H9 (cell line): Measurements from ENCODE around the gene PFKL. TPM values are rescaled to one million over a fixed set of nuclear protein-coding genes. Genes with fewer than 3 reads are reported as not detected.

Source experiments
- DNase-seq: peaks from one replicate; pipeline ENCODE4 v3.0.0-alpha.2; 2017
- H2AFZ ChIP-seq: one replicate; pipeline ENCODE4 v1.6.1; 2013; ENCODE audit warnings: mild to moderate bottlenecking, low read length, control low read depth, moderate library complexity
- H2AK5ac ChIP-seq: 2 replicates; pipeline ENCODE4 v1.6.1; 2013; ENCODE audit warnings: low read length, control low read depth, mixed read lengths; ENCODE audit not compliant: insufficient read length
- H2BK120ac ChIP-seq: one replicate; pipeline ENCODE4 v1.6.1; 2013; ENCODE audit warnings: low read depth, mild to moderate bottlenecking, low read length, control low read depth, inconsistent platforms; ENCODE audit not compliant: poor library complexity, severe bottlenecking
- H2BK12ac ChIP-seq: 2 replicates; pipeline ENCODE4 v1.6.1; 2013; ENCODE audit warnings: low read length, control low read depth, mixed read lengths, low read depth; ENCODE audit not compliant: insufficient read length
- H2BK15ac ChIP-seq: 2 replicates; pipeline ENCODE4 v1.6.1; 2013; ENCODE audit warnings: low read depth, low read length, control low read depth
- H2BK20ac ChIP-seq: one replicate; pipeline ENCODE4 v1.6.1; 2013; ENCODE audit warnings: low read depth, mild to moderate bottlenecking, low read length, control low read depth, inconsistent platforms; ENCODE audit not compliant: poor library complexity, severe bottlenecking
- H2BK5ac ChIP-seq: 2 replicates; pipeline ENCODE4 v1.6.1; 2013; ENCODE audit warnings: low read length, control low read depth, mixed read lengths; ENCODE audit not compliant: insufficient read length
- H3K14ac ChIP-seq: 2 replicates; pipeline ENCODE4 v1.6.1; 2013; ENCODE audit warnings: low read length, control low read depth; ENCODE audit not compliant: insufficient read depth
- H3K18ac ChIP-seq: 2 replicates; pipeline ENCODE4 v1.6.1; 2013; ENCODE audit warnings: low read depth, mild to moderate bottlenecking, mixed read lengths, low read length, control low read depth; ENCODE audit not compliant: insufficient read length
- H3K23ac ChIP-seq: 2 replicates; pipeline ENCODE4 v1.6.1; 2013; ENCODE audit warnings: low read length, control low read depth, mixed read lengths, low read depth; ENCODE audit not compliant: insufficient read length
- H3K23me2 ChIP-seq: 2 replicates; pipeline ENCODE4 v1.6.1; 2013; ENCODE audit warnings: low read depth, mild to moderate bottlenecking, mixed read lengths, low read length, control low read depth; ENCODE audit not compliant: insufficient read length, poor library complexity, severe bottlenecking
- H3K27ac ChIP-seq: 2 replicates; pipeline ENCODE4 v1.5.1; 2013; ENCODE audit warnings: low read length, control low read depth, mixed read lengths, low read depth; ENCODE audit not compliant: insufficient read length
- H3K27me3 ChIP-seq: 2 replicates; pipeline ENCODE4 v1.6.1; 2013; ENCODE audit warnings: low read length, control low read depth, inconsistent platforms; ENCODE audit not compliant: insufficient read depth
- H3K4ac ChIP-seq: 2 replicates; pipeline ENCODE4 v1.6.1; 2013; ENCODE audit warnings: low read depth, mild to moderate bottlenecking, control low read depth, inconsistent platforms, low read length, moderate library complexity
- H3K4me1 ChIP-seq: 2 replicates; pipeline ENCODE4 v1.6.1; 2013; ENCODE audit warnings: low read length, control low read depth, inconsistent platforms; ENCODE audit not compliant: insufficient read depth
- H3K4me2 ChIP-seq: 2 replicates; pipeline ENCODE4 v1.6.1; 2013; ENCODE audit warnings: low read length, control low read depth, mixed read lengths; ENCODE audit not compliant: insufficient read length, insufficient read depth
- H3K56ac ChIP-seq: 2 replicates; pipeline ENCODE4 v1.6.1; 2013; ENCODE audit warnings: low read depth, mild to moderate bottlenecking, mixed read lengths, low read length, control low read depth; ENCODE audit not compliant: insufficient read length
- H3K79me1 ChIP-seq: 2 replicates; pipeline ENCODE4 v1.6.1; 2013; ENCODE audit warnings: low read depth, mild to moderate bottlenecking, moderate library complexity, low read length, control low read depth, inconsistent platforms; ENCODE audit not compliant: insufficient read depth, poor library complexity, severe bottlenecking
- H3K79me2 ChIP-seq: 2 replicates; pipeline ENCODE4 v1.6.1; 2013; ENCODE audit warnings: low read length, control low read depth, inconsistent platforms; ENCODE audit not compliant: insufficient read depth
- H3K9ac ChIP-seq: 2 replicates; pipeline ENCODE4 v1.6.1; 2013; ENCODE audit warnings: low read length, control low read depth, mixed read lengths; ENCODE audit not compliant: insufficient read length; ENCODE audit errors: extremely low read depth
- H3K9me3 ChIP-seq: one replicate; pipeline ENCODE4 v1.6.1; 2013; ENCODE audit warnings: low read depth, low read length, inconsistent platforms; ENCODE audit not compliant: control insufficient read depth
- H3T11ph ChIP-seq: one replicate; pipeline ENCODE4 v1.6.1; 2013; ENCODE audit warnings: mild to moderate bottlenecking, low read length, control low read depth, inconsistent platforms
- H4K20me1 ChIP-seq: one replicate; pipeline ENCODE4 v1.6.1; 2013; ENCODE audit not compliant: control insufficient read depth, insufficient read length, insufficient read depth
- H4K5ac ChIP-seq: 2 replicates; pipeline ENCODE4 v1.6.1; 2013; ENCODE audit warnings: low read depth, mild to moderate bottlenecking, mixed read lengths, low read length, control low read depth; ENCODE audit not compliant: insufficient read length
- H4K8ac ChIP-seq: replicated peaks from 2 replicates; pipeline ENCODE4 v1.6.1; 2013; ENCODE audit warnings: low read length, control low read depth, mixed read lengths, low read depth; ENCODE audit not compliant: insufficient read length
- H4K91ac ChIP-seq: 2 replicates; pipeline ENCODE4 v1.6.1; 2013; ENCODE audit warnings: low read depth, mild to moderate bottlenecking, moderate library complexity, mixed read lengths, low read length, control low read depth; ENCODE audit not compliant: insufficient read length
- H3K27ac Mint-ChIP-seq, 3 experiments: 2 replicates in 2 of 3; 3 replicates in 1 of 3; pipeline ENCODE4 v1.8.0; 2020 to 2021; ENCODE audit warnings: mixed read lengths in 3 of 3, mild to moderate bottlenecking in 1 of 3, moderate library complexity in 1 of 3
- H3K27me3 Mint-ChIP-seq: 2 replicates; pipeline ENCODE4 v1.8.0; 2021; ENCODE audit warnings: low read depth, mild to moderate bottlenecking, moderate library complexity, mixed read lengths
- H3K36me3 Mint-ChIP-seq, 3 experiments: 2 replicates in 2 of 3; 3 replicates in 1 of 3; pipeline ENCODE4 v1.8.0; 2020 to 2021; ENCODE audit warnings: low read depth in 3 of 3, mixed read lengths in 3 of 3; ENCODE audit not compliant: insufficient read depth in 1 of 3
- H3K4me1 Mint-ChIP-seq, 2 experiments: 2 replicates each; pipeline ENCODE4 v1.8.0; 2020; ENCODE audit warnings: mixed read lengths in 2 of 2
- H3K4me3 Mint-ChIP-seq, 2 experiments: 2 replicates in 1 of 2; 3 replicates in 1 of 2; pipeline ENCODE4 v1.8.0; 2020 to 2021; ENCODE audit warnings: mild to moderate bottlenecking in 2 of 2, mixed read lengths in 2 of 2, moderate library complexity in 1 of 2
- H3K9me3 Mint-ChIP-seq, 2 experiments: 2 replicates in 1 of 2; 3 replicates in 1 of 2; pipeline ENCODE4 v1.8.0; 2020; ENCODE audit warnings: mild to moderate bottlenecking in 2 of 2, mixed read lengths in 2 of 2, moderate library complexity in 1 of 2
- WGBS: extraction: QIAGEN DNeasy Blood & Tissue Kit; methylation state at CpG from one replicate; pipeline ENCODE4 v1.1.7; 2013; ENCODE audit warnings: missing lambda C conversion rate, low lambda C conversion rate, mixed read lengths; ENCODE audit not compliant: insufficient read length; ENCODE audit errors: extremely low coverage; 5-methylcytosine and 5-hydroxymethylcytosine counted together
- total RNA-seq: library from RNA; stranded (reverse); gene quantifications from 2 replicates; pipeline ENCODE4 v1.2.1, GENCODE V29; 2021
- TF ChIP-seq, protein P1 (sequence below): fragments of 200-600 bp; sonication (generic); conservative IDR thresholded peaks from 3 replicates; pipeline ENCODE4 v1.8.0; 2021; ENCODE audit warnings: antibody characterized with exemption, mild to moderate bottlenecking

The PFKL gene
- total RNA-seq, 1 experiment from 2014 or later = 107 TPM

- Histone ChIP-seq H2AFZ (no peak overlapping the region), H3K79me2 (no peaks in the 10 kb centered on the region), H4K20me1 (no peaks in the 10 kb centered on the region), H4K8ac (no peak overlapping the region), H3K27me3 (no peaks in the 10 kb centered on the region), H3K18ac (no peak overlapping the region), H3K23ac (no peak overlapping the region), H3K79me1 (no peaks in the 10 kb centered on the region), H2BK120ac (no peak overlapping the region), H4K91ac (no peak overlapping the region), H3K9ac (no peak overlapping the region), H2BK12ac (no peak overlapping the region), H2AK5ac (no peak overlapping the region), H3K4me2 (no peak overlapping the region), H3T11ph (no peak overlapping the region), H2BK15ac (no peak overlapping the region), H3K4ac (no peak overlapping the region), H3K4me1 (no peaks in the 10 kb centered on the region), H4K5ac (no peak overlapping the region), H3K56ac (no peak overlapping the region), H3K23me2 (no peaks in the 10 kb centered on the region), H3K14ac (no peak overlapping the region), H3K27ac (no peak overlapping the region), H2BK20ac (no peak overlapping the region), H2BK5ac (no peak overlapping the region), H3K9me3 (no peaks in the 10 kb centered on the region)
- Mint-ChIP-seq H3K4me1 (no peaks in the 10 kb centered on the region), H3K9me3 (no peaks in the 10 kb centered on the region), H3K27me3 (no peaks in the 10 kb centered on the region), H3K36me3 (peaks cover 3 to 20% (median 15%) of the 10 kb centered on the region in 3 experiments), H3K27ac (no peak overlapping the region), H3K4me3 (no peak overlapping the region)
- TF ChIP-seq, protein P1, sequence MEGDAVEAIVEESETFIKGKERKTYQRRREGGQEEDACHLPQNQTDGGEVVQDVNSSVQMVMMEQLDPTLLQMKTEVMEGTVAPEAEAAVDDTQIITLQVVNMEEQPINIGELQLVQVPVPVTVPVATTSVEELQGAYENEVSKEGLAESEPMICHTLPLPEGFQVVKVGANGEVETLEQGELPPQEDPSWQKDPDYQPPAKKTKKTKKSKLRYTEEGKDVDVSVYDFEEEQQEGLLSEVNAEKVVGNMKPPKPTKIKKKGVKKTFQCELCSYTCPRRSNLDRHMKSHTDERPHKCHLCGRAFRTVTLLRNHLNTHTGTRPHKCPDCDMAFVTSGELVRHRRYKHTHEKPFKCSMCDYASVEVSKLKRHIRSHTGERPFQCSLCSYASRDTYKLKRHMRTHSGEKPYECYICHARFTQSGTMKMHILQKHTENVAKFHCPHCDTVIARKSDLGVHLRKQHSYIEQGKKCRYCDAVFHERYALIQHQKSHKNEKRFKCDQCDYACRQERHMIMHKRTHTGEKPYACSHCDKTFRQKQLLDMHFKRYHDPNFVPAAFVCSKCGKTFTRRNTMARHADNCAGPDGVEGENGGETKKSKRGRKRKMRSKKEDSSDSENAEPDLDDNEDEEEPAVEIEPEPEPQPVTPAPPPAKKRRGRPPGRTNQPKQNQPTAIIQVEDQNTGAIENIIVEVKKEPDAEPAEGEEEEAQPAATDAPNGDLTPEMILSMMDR = no peak
- no CpG with 5 or more reads among the region's 13 CpGs for WGBS
- DNase-seq = no peak
Measured at GRCh38 chr21:44320847-44321246, 21.0 kb downstream of the PFKL start.
